GM12878 (cell line): ENCODE results near the gene MAST4. TPM values are rescaled to one million over a fixed set of nuclear protein-coding genes. Genes with fewer than 3 reads are reported as not detected.

Experiments used
- ATAC-seq: fragments of 200-7000 bp; cut with Tn5 transposase; 3 replicates; pipeline ENCODE4 v1.9.1; 2020; ENCODE audit warnings: mild to moderate bottlenecking, moderate library complexity
- BruUV-seq: library from RNA; stranded (reverse); fragments of 400-500 nt; replicated peaks from 2 replicates; lab custom pipeline; 2021; lab: Mats Ljungman, UMichigan
- CTCF ChIA-PET: fragments of 300-600 bp; sonication (Branson Sonifier 250); formaldehyde crosslinking; extraction: SDS; loops from one replicate; lab custom pipeline; 2021; ENCODE audit warnings: inconsistent platforms; lab: Yijun Ruan, JAX
- POLR2A ChIA-PET: fragments of 350-600 bp; formaldehyde crosslinking; extraction: SDS; loops from one replicate; lab custom pipeline; 2021; ENCODE audit warnings: inconsistent platforms; lab: Charles Lee
- RAD21 ChIA-PET: fragments of 300-600 bp; sonication (Branson Sonifier 250); formaldehyde crosslinking; loops from one replicate; lab custom pipeline; 2023; ENCODE audit warnings: antibody characterized with exemption; ENCODE audit not compliant: unreplicated experiment; lab: Charles Lee
- SMC1A ChIA-PET: fragments of 300-600 bp; sonication (Branson Sonifier 250); formaldehyde crosslinking; loops from one replicate; lab custom pipeline; 2023; ENCODE audit not compliant: unreplicated experiment, uncharacterized antibody; lab: Charles Lee
- DNase-seq: peaks from one replicate; pipeline ENCODE4 v3.0.0-alpha.2; 2011; ENCODE audit warnings: low read depth, low spot score
- FAIRE-seq: peaks from 3 replicates; lab custom pipeline; 2011; peaks lifted over from hg19 to GRCh38; lab: Jason Lieb, UNC
- H2AFZ ChIP-seq: 2 replicates; pipeline ENCODE4 v1.6.0; 2011; ENCODE audit warnings: low read depth, low read length, control low read depth; ENCODE audit not compliant: control insufficient read depth
- H3K27ac ChIP-seq: 2 replicates; pipeline ENCODE4 v1.5.1; 2011; ENCODE audit warnings: control low read depth; ENCODE audit not compliant: control insufficient read depth, insufficient read depth
- H3K27me3 ChIP-seq, 2 experiments: replicated peaks in 1 of 2; 2 replicates each; pipeline versions ENCODE4 v1.6.0 to v1.6.1; 2011; ENCODE audit warnings: low read length in 1 of 2; ENCODE audit not compliant: control insufficient read depth in 2 of 2, insufficient read depth in 2 of 2
- H3K36me3 ChIP-seq, 2 experiments: 2 replicates each; pipeline ENCODE4 v1.5.1; 2011; ENCODE audit warnings: low read length in 1 of 2; ENCODE audit not compliant: control insufficient read depth in 2 of 2, insufficient read depth in 2 of 2
- H3K4me1 ChIP-seq: 2 replicates; pipeline ENCODE4 v1.6.1; 2011; ENCODE audit warnings: mild to moderate bottlenecking, low read length, moderate library complexity, mixed read lengths; ENCODE audit not compliant: control insufficient read depth, insufficient read depth
- H3K4me2 ChIP-seq: 2 replicates; pipeline ENCODE4 v1.6.0; 2011; ENCODE audit warnings: control low read depth; ENCODE audit not compliant: control insufficient read depth, insufficient read depth
- H3K4me3 ChIP-seq: fragments of 200-600 bp; sonication (generic); 2 replicates; pipeline ENCODE4 v1.5.1; 2016
- H3K79me2 ChIP-seq: 2 replicates; pipeline ENCODE4 v1.6.0; 2011; ENCODE audit warnings: low read length; ENCODE audit not compliant: control insufficient read depth, insufficient read depth
- H3K9ac ChIP-seq: 2 replicates; pipeline ENCODE4 v1.8.0; 2011; ENCODE audit warnings: low read length, control low read depth, mixed read lengths; ENCODE audit not compliant: control insufficient read depth, insufficient read depth
- H3K9me3 ChIP-seq: replicated peaks from 3 replicates; pipeline ENCODE4 v1.5.1; 2011; ENCODE audit warnings: mild to moderate bottlenecking, low read length; ENCODE audit not compliant: control insufficient read depth, insufficient read depth
- H4K20me1 ChIP-seq: 2 replicates; pipeline ENCODE4 v1.6.0; 2011; ENCODE audit not compliant: control insufficient read depth, insufficient read depth
- BCL11A ChIP-seq: IDR thresholded peaks from 2 replicates; pipeline ENCODE4 v1.6.1; 2011; ENCODE audit warnings: low read depth, low read length
- CBFB ChIP-seq: IDR thresholded peaks from 2 replicates; pipeline ENCODE4 v1.6.1; 2016; ENCODE audit warnings: antibody characterized with exemption, low read depth
- CBX3 ChIP-seq: fragments of 200-600 bp; sonication (generic); IDR thresholded peaks from 2 replicates; pipeline ENCODE4 v1.6.1; 2016; ENCODE audit warnings: low read depth, borderline replicate concordance
- HDAC6 ChIP-seq: fragments of 200-600 bp; sonication (generic); IDR thresholded peaks from one replicate; pipeline ENCODE4 v1.8.0; 2017; ENCODE audit warnings: antibody characterized with exemption; ENCODE audit not compliant: unreplicated experiment
- JUNB ChIP-seq: IDR thresholded peaks from 2 replicates; pipeline ENCODE4 v1.6.1; 2016; ENCODE audit warnings: antibody characterized with exemption, mild to moderate bottlenecking
- KLF5 ChIP-seq: fragments of 450-650 bp; IDR thresholded peaks from 2 replicates; pipeline ENCODE4 v1.6.1; 2014; ENCODE audit warnings: mild to moderate bottlenecking; ENCODE audit not compliant: partially characterized antibody
- MYC ChIP-seq: IDR thresholded peaks from 2 replicates; pipeline ENCODE4 v1.6.1; 2011; ENCODE audit warnings: mild to moderate bottlenecking, low read length, moderate library complexity, inconsistent platforms; ENCODE audit not compliant: insufficient read depth, insufficient replicate concordance, insufficient read length, severe bottlenecking
- NR2C1 ChIP-seq: fragments of 450-650 bp; IDR thresholded peaks from 2 replicates; pipeline ENCODE4 v1.6.1; 2017; ENCODE audit warnings: antibody characterized with exemption, mild to moderate bottlenecking, moderate library complexity
- POLR2AphosphoS2 ChIP-seq: IDR thresholded peaks from 2 replicates; pipeline ENCODE4 v1.6.1; 2011; ENCODE audit warnings: low read depth, mild to moderate bottlenecking, low read length, improper control_type of control experiment, moderate library complexity
- RB1 ChIP-seq: fragments of 450-650 bp; formaldehyde crosslinking; IDR thresholded peaks from 2 replicates; pipeline ENCODE4 v1.6.1; 2017; ENCODE audit warnings: mild to moderate bottlenecking, borderline replicate concordance
- SMC3 ChIP-seq: IDR thresholded peaks from 2 replicates; pipeline ENCODE4 v1.6.1; 2011; ENCODE audit warnings: low read length, improper control_type of control experiment, borderline replicate concordance
- ZNF274 ChIP-seq: IDR thresholded peaks from one replicate; pipeline ENCODE4 v1.8.0; 2011; ENCODE audit not compliant: insufficient read length, insufficient read depth
- WGBS: methylation state at CpG from one replicate; pipeline ENCODE4 v1.1.6; 2016; ENCODE audit warnings: low lambda C conversion rate; ENCODE audit not compliant: insufficient replicate concordance, insufficient coverage; ENCODE audit errors: missing lambda C conversion rate; 5-methylcytosine and 5-hydroxymethylcytosine counted together
- in situ Hi-C: fragments of 300-500 bp; cut with MboI; formaldehyde crosslinking; loops from 9 replicates; pipeline ENCODE4 v1.14.3; 2018; ENCODE audit warnings: mixed read lengths
- intact Hi-C: fragments of 100-400 bp; cut with micrococcal nuclease; formaldehyde crosslinking; loops from one replicate; pipeline ENCODE4 v1.14.2; 2022; ENCODE audit not compliant: unreplicated experiment
- polyA plus RNA-seq, 11 experiments: library from polyadenylated mRNA; depleted of rRNA in 4 of 11; unstranded in 6 of 11; stranded (reverse) in 5 of 11; fragments of >200 nt; fragmentation: Nextera tagmentation in 4 of 11; fragmentation: Illumina TruSeq in 1 of 11; extraction: Ambion mirVana in 4 of 11; extraction: Trizol in 1 of 11; gene quantifications; 1 replicate in 1 of 11; 2 replicates in 10 of 11; pipeline versions ENCODE4 v1.2.1 to v1.2.3, GENCODE V29; 2011 to 2016; ENCODE audit warnings: inconsistent platforms in 2 of 11, missing spikeins in 2 of 11, low read depth in 1 of 11
- total RNA-seq, 4 experiments: library from RNA; depleted of rRNA in 3 of 4; stranded (reverse); fragments of >200 nt in 3 of 4; fragmentation: Illumina TruSeq in 1 of 4; extraction: Trizol in 1 of 4; gene quantifications; 2 replicates each; pipeline versions ENCODE4 v1.2.1 to v1.2.3, GENCODE V29; 2013 to 2021
- TF ChIP-seq, protein P1 (sequence below): fragments of 450-650 bp; IDR thresholded peaks from 2 replicates; pipeline ENCODE4 v1.6.1; 2014; ENCODE audit warnings: mild to moderate bottlenecking
- TF ChIP-seq, protein P2 (sequence below): IDR thresholded peaks from 2 replicates; pipeline ENCODE4 v1.6.1; 2011; ENCODE audit warnings: low read depth, low read length, improper control_type of control experiment, borderline replicate concordance
- TF ChIP-seq, protein P3 (sequence below): fragments of 450-650 bp; IDR thresholded peaks from 2 replicates; pipeline ENCODE4 v1.6.1; 2016; ENCODE audit warnings: mild to moderate bottlenecking, moderate library complexity, borderline replicate concordance

Gene MAST4
- total and polyA plus RNA-seq, 10 of the 15 experiments (the other 5 are each of a cell fraction or from before 2014, with no cell fraction given) = 0.02 to 1.6 (median 0.29) TPM; not detected in 1

DNA sequence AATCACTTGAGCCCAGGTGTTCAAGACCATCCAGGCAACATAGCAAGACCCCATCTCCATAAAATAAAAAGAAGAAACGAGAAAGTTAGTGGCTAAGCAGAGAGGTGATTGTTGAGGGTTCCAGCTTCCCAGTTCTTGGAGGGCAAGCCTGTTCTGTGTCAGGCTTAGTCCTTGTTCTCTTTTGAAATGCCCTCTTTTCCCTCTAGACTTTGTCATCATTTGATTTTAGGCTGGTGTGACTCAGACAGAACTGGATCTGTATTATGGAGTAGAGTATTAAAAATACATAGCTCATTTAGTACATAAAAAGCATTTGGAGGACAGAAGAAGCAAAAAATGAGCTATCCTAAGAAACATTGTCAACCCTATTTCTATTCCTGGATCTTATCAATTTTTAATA, 441.0 kb downstream of the MAST4 start:
- 0% methylated on average over 1 of the region's 1 CpG for WGBS
- H3K9me3 ChIP-seq = no peaks in the 10 kb centered on the region
- no TSS peak for BruUV-seq
- ChIA-PET CTCF (no interaction called here), POLR2A (no interaction called here), RAD21 (no interaction called here), SMC1A (no interaction called here)
- FAIRE-seq (no peak), DNase-seq (no peak), ATAC-seq (no peak)
- intact Hi-C loops (no loop called here), in situ Hi-C loops (no loop called here)
- H2AFZ ChIP-seq = no peak overlapping the region
- H3K36me3 ChIP-seq = no peaks in the 10 kb centered on the region
- H4K20me1 ChIP-seq = no peaks in the 10 kb centered on the region
- H3K27ac ChIP-seq = no peak overlapping the region
- H3K9ac ChIP-seq = no peak overlapping the region
- H3K27me3 ChIP-seq = no peaks in the 10 kb centered on the region; a peak in 1 of 4 replicates
- H3K4me2 ChIP-seq = no peak overlapping the region
- no peak overlapping the region for H3K4me3 ChIP-seq
- no peak for TF ChIP-seq BCL11A
- no peak for TF ChIP-seq CBX3
- TF ChIP-seq NR2C1 = no peak
- no peak for TF ChIP-seq HDAC6
- TF ChIP-seq, protein P1, sequence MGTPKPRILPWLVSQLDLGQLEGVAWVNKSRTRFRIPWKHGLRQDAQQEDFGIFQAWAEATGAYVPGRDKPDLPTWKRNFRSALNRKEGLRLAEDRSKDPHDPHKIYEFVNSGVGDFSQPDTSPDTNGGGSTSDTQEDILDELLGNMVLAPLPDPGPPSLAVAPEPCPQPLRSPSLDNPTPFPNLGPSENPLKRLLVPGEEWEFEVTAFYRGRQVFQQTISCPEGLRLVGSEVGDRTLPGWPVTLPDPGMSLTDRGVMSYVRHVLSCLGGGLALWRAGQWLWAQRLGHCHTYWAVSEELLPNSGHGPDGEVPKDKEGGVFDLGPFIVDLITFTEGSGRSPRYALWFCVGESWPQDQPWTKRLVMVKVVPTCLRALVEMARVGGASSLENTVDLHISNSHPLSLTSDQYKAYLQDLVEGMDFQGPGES = no peak
- no peak for TF ChIP-seq SMC3
- TF ChIP-seq CBFB = no peak
- no peak for TF ChIP-seq ZNF274
- TF ChIP-seq MYC = no peak
- TF ChIP-seq, protein P2, sequence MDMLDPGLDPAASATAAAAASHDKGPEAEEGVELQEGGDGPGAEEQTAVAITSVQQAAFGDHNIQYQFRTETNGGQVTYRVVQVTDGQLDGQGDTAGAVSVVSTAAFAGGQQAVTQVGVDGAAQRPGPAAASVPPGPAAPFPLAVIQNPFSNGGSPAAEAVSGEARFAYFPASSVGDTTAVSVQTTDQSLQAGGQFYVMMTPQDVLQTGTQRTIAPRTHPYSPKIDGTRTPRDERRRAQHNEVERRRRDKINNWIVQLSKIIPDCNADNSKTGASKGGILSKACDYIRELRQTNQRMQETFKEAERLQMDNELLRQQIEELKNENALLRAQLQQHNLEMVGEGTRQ = no peak
- no peak for TF ChIP-seq JUNB
- no peak for TF ChIP-seq RB1
- TF ChIP-seq POLR2AphosphoS2 = no peak
- TF ChIP-seq, protein P3, sequence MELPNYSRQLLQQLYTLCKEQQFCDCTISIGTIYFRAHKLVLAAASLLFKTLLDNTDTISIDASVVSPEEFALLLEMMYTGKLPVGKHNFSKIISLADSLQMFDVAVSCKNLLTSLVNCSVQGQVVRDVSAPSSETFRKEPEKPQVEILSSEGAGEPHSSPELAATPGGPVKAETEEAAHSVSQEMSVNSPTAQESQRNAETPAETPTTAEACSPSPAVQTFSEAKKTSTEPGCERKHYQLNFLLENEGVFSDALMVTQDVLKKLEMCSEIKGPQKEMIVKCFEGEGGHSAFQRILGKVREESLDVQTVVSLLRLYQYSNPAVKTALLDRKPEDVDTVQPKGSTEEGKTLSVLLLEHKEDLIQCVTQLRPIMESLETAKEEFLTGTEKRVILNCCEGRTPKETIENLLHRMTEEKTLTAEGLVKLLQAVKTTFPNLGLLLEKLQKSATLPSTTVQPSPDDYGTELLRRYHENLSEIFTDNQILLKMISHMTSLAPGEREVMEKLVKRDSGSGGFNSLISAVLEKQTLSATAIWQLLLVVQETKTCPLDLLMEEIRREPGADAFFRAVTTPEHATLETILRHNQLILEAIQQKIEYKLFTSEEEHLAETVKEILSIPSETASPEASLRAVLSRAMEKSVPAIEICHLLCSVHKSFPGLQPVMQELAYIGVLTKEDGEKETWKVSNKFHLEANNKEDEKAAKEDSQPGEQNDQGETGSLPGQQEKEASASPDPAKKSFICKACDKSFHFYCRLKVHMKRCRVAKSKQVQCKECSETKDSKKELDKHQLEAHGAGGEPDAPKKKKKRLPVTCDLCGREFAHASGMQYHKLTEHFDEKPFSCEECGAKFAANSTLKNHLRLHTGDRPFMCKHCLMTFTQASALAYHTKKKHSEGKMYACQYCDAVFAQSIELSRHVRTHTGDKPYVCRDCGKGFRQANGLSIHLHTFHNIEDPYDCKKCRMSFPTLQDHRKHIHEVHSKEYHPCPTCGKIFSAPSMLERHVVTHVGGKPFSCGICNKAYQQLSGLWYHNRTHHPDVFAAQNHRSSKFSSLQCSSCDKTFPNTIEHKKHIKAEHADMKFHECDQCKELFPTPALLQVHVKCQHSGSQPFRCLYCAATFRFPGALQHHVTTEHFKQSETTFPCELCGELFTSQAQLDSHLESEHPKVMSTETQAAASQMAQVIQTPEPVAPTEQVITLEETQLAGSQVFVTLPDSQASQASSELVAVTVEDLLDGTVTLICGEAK = no peak
- TF ChIP-seq KLF5 = no peak
- no peaks in the 10 kb centered on the region for H3K4me1 ChIP-seq
- no peaks in the 10 kb centered on the region for H3K79me2 ChIP-seq
